Lung (tissue), 12 donors: ENCODE results near the gene LYSMD3. TPM values are rescaled to one million over a fixed set of nuclear protein-coding genes. Genes with fewer than 3 reads are reported as not detected.
A peak's percentile ranks its signal among the peaks of the same experiment; 100 is the strongest.

Source experiments
- ATAC-seq: fragments of 200-7000 bp; cut with Tn5 transposase; one replicate; pipeline ENCODE4 v1.9.1; 2020; ENCODE audit warnings: moderate number of reproducible peaks; ENCODE audit not compliant: insufficient read depth, low FRiP score
- DNase-seq, 3 donors: peaks; one replicate each; pipeline ENCODE4 v3.0.0-alpha.2; 2013 to 2017
- H3K27ac ChIP-seq, 2 donors: one replicate each; pipeline ENCODE4 v1.5.1; 2013; ENCODE audit warnings: mild to moderate bottlenecking in 2 of 2, moderate library complexity in 2 of 2, control low read depth in 1 of 2, inconsistent platforms in 1 of 2, low read depth in 1 of 2, low read length in 1 of 2
- H3K27me3 ChIP-seq, 3 donors: one replicate each; pipeline ENCODE4 v1.5.1; 2013; ENCODE audit warnings: low read length in 2 of 3; ENCODE audit not compliant: control insufficient read depth in 3 of 3, insufficient read depth in 3 of 3
- H3K36me3 ChIP-seq, 4 donors: one replicate each; pipeline ENCODE4 v1.5.1; 2013; ENCODE audit warnings: low read length in 4 of 4, mild to moderate bottlenecking in 1 of 4, moderate library complexity in 1 of 4; ENCODE audit not compliant: control insufficient read depth in 4 of 4, insufficient read depth in 4 of 4
- H3K4me1 ChIP-seq, 5 donors: one replicate each; pipeline ENCODE4 v1.5.1; 2013; ENCODE audit warnings: low read length in 5 of 5, mild to moderate bottlenecking in 2 of 5, moderate library complexity in 1 of 5; ENCODE audit not compliant: control insufficient read depth in 5 of 5, insufficient read depth in 5 of 5
- H3K4me3 ChIP-seq: one replicate; pipeline ENCODE4 v1.5.1; 2013; ENCODE audit warnings: mild to moderate bottlenecking, control low read depth, moderate library complexity
- H3K9ac ChIP-seq, 2 donors: one replicate each; pipeline ENCODE4 v1.5.1; 2013; ENCODE audit warnings: low read length in 2 of 2, control low read depth in 1 of 2; ENCODE audit not compliant: insufficient read depth in 1 of 2
- H3K9me3 ChIP-seq, 4 donors: one replicate each; pipeline ENCODE4 v1.5.1; 2013; ENCODE audit warnings: low read length in 3 of 4, mild to moderate bottlenecking in 1 of 4, moderate library complexity in 1 of 4; ENCODE audit not compliant: control insufficient read depth in 4 of 4, insufficient read depth in 3 of 4
- CTCF ChIP-seq: IDR thresholded peaks from 2 replicates; pipeline ENCODE4 v1.5.1; 2012; ENCODE audit warnings: mild to moderate bottlenecking; ENCODE audit errors: control extremely low read depth, extremely low read depth
- WGBS, 2 donors: extraction: QIAGEN DNeasy Blood & Tissue Kit; methylation state at CpG; one replicate each; pipeline ENCODE4 v1.1.7; 2013; 5-methylcytosine and 5-hydroxymethylcytosine counted together
- polyA plus RNA-seq, 2 donors: library from polyadenylated mRNA; stranded (reverse); fragments of 200-250 nt; gene quantifications; one replicate each; pipeline ENCODE4 v1.2.1, GENCODE V29; 2013
- total RNA-seq, 2 donors: library from RNA; depleted of rRNA in 1 of 2; stranded (reverse); fragments of >200 nt in 1 of 2; gene quantifications; one replicate each; pipeline ENCODE4 v1.2.1, GENCODE V29; 2014 to 2021
- donor health status: control.
- donor health status: control.
- donor health status: Bipolar disorder and iron deficiency.
- donor health status: healthy.
- donor health status: DM: yes; HTN: yes; CAD: no.

LYSMD3 gene
- total and polyA plus RNA-seq, 4 donors: 5.7 to 32.8 (median 14.1) TPM

- DNase-seq: peak; percentile 90 to 95 (median 93)
- WGBS, 2 donors: 0 to 1% methylated on average over 72 to 73 of the region's 73 CpGs
Measured at GRCh38 chr5:90474235-90475107, 54.9 kb downstream of the LYSMD3 start, which contains the start of the genes MBLAC2 and POLR3G. Gene MBLAC2, minus strand, starts transcription at chr5:90474771. Its CDS starts 479 bp downstream, at chr5:90474292. Gene POLR3G, plus strand, starts transcription at chr5:90474864. Its CDS starts 10,704 bp downstream, at chr5:90485568.

GRCh38 chr5:90473396-90474234 lies 55.8 kb downstream of the LYSMD3 start:
- peak overlapping the region; percentile 93 for H3K4me3 ChIP-seq
- no peaks in the 10 kb centered on the region for H3K27me3 ChIP-seq
- peaks cover 3 to 20% (median 4%) of the 10 kb centered on the region in 5 donors for H3K4me1 ChIP-seq
- TF ChIP-seq CTCF: no peak
- peak; percentile 33 to 62 (median 38) for DNase-seq
- H3K27ac ChIP-seq: peak overlapping the region; percentile 64 to 87
- H3K9me3 ChIP-seq: no peaks in the 10 kb centered on the region
- H3K36me3 ChIP-seq: peaks cover 0 to 4% (median 0%) of the 10 kb centered on the region in 4 donors
- ATAC-seq: peak; percentile 36
- H3K9ac ChIP-seq: peak overlapping the region in 1 of 2 donors; percentile 46
- 1% methylated on average over 56 of the region's 56 CpGs for WGBS, 2 donors

More at GRCh38 chr5:90474235-90475107, 54.9 kb downstream of the LYSMD3 start, which contains the start of the genes MBLAC2 and POLR3G:
- Histone ChIP-seq H3K9ac (peak within 1 kb of the TSS in 1 of 2 donors; percentile 75), H3K36me3 (peaks cover 0 to 4% (median 0%) of the 10 kb centered on the region in 4 donors), H3K27ac (peak within 1 kb of the TSS; percentile 64 to 87), H3K4me3 (peak within 1 kb of the TSS; percentile 93), H3K9me3 (no peaks in the 10 kb centered on the region), H3K27me3 (no peaks in the 10 kb centered on the region), H3K4me1 (peaks cover 3 to 20% (median 4%) of the 10 kb centered on the region in 5 donors)
- ATAC-seq: peak; percentile 96
- peak; percentile 7 for TF ChIP-seq CTCF

GRCh38 chr5:90472783-90473395 lies 56.5 kb downstream of the LYSMD3 start:
- H3K9me3 ChIP-seq: no peaks in the 10 kb centered on the region
- no peak overlapping the region for H3K27ac ChIP-seq
- peak overlapping the region in 1 of 2 donors; percentile 44 for H3K9ac ChIP-seq
- peaks cover 3 to 20% (median 4%) of the 10 kb centered on the region in 5 donors for H3K4me1 ChIP-seq
- peaks cover 0 to 4% (median 0%) of the 10 kb centered on the region in 4 donors for H3K36me3 ChIP-seq
- no peaks in the 10 kb centered on the region for H3K27me3 ChIP-seq
- H3K4me3 ChIP-seq: peak overlapping the region; percentile 93
- DNase-seq: no peak
- no peak for TF ChIP-seq CTCF
- no peak for ATAC-seq
- WGBS, 2 donors: 41 to 42% methylated on average over 9 of the region's 9 CpGs

Other genes with a start within 250 kb of the LYSMD3 start
- gene CETN3, start 119.8 kb downstream of the LYSMD3 start, total RNA-seq: 10 to 100 TPM; 16.8 to 43.8 TPM
- 10 to 100 TPM; 15.7 to 27.2 TPM for gene CETN3, start 119.8 kb downstream of the LYSMD3 start, polyA plus RNA-seq
- 1 to 10 TPM; 4.6 to 6.5 TPM for gene MBLAC2, start 54.8 kb downstream of the LYSMD3 start, total RNA-seq
- gene MBLAC2, start 54.8 kb downstream of the LYSMD3 start, polyA plus RNA-seq: 1 to 10 TPM; 1.9 to 2.0 TPM
- 1 to 10 TPM; 1.1 to 1.3 TPM for gene POLR3G, start 54.7 kb downstream of the LYSMD3 start, total RNA-seq
- gene POLR3G, start 54.7 kb downstream of the LYSMD3 start, polyA plus RNA-seq: 1 to 10 TPM; 1.3 TPM
- gene ADGRV1, start 29.2 kb upstream of the LYSMD3 start, total RNA-seq: 10 to 100 TPM; 39.9 to 66.2 TPM
- gene ADGRV1, start 29.2 kb upstream of the LYSMD3 start, polyA plus RNA-seq: 10 to 100 TPM in 1 of 2 donors, 1 to 10 TPM in 1; 3.6 to 16.5 TPM